LNCAP (cell line): Measurements from ENCODE around the gene KLF3.
A peak's percentile ranks its signal among the peaks of the same experiment; 100 is the strongest.

ENCODE experiments used
- TF ChIP-seq, protein P1 (sequence below): fragments of 450-650 bp; IDR thresholded peaks from 2 replicates; pipeline ENCODE4 v1.5.1; 2017; ENCODE audit warnings: mild to moderate bottlenecking

The KLF3 gene

DNA sequence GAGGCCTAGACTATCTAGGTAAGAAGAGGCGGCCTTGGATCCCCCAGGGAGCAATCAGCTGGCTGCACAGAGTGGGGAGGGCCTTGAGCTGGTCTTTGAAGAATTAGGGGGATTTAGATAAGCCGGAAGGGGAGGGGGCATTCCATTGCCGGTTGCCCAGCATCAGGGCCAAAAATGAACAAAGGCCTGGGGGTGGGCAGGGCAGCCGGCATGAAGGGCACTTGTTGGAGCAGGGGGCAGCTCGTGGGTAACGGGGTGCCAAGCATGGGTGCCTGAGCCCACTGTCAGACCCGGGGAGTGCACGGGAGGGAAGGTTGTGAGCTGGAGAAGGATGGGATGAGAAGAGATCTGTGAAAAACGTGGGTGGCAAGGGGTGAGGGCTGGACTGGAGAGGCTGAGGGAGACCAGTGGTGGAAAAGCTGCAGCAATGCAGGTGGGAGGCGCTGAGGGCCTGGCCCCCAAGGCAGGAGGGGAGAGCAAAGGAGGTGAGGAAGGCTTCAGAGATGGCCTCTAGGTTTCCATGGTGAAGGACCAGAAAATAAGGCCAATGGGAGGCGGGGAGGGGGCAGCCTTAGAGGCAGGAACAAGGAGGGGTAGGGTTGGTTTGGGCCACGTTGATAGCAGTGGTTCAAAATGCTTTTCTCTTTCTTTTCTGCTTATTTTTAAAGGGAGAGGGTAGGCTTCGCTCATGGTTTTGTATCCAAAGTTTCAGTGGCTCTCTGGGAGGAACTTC, 8.6 kb downstream of the KLF3 start:
- TF ChIP-seq, protein P1, sequence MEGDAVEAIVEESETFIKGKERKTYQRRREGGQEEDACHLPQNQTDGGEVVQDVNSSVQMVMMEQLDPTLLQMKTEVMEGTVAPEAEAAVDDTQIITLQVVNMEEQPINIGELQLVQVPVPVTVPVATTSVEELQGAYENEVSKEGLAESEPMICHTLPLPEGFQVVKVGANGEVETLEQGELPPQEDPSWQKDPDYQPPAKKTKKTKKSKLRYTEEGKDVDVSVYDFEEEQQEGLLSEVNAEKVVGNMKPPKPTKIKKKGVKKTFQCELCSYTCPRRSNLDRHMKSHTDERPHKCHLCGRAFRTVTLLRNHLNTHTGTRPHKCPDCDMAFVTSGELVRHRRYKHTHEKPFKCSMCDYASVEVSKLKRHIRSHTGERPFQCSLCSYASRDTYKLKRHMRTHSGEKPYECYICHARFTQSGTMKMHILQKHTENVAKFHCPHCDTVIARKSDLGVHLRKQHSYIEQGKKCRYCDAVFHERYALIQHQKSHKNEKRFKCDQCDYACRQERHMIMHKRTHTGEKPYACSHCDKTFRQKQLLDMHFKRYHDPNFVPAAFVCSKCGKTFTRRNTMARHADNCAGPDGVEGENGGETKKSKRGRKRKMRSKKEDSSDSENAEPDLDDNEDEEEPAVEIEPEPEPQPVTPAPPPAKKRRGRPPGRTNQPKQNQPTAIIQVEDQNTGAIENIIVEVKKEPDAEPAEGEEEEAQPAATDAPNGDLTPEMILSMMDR: no peak

DNA sequence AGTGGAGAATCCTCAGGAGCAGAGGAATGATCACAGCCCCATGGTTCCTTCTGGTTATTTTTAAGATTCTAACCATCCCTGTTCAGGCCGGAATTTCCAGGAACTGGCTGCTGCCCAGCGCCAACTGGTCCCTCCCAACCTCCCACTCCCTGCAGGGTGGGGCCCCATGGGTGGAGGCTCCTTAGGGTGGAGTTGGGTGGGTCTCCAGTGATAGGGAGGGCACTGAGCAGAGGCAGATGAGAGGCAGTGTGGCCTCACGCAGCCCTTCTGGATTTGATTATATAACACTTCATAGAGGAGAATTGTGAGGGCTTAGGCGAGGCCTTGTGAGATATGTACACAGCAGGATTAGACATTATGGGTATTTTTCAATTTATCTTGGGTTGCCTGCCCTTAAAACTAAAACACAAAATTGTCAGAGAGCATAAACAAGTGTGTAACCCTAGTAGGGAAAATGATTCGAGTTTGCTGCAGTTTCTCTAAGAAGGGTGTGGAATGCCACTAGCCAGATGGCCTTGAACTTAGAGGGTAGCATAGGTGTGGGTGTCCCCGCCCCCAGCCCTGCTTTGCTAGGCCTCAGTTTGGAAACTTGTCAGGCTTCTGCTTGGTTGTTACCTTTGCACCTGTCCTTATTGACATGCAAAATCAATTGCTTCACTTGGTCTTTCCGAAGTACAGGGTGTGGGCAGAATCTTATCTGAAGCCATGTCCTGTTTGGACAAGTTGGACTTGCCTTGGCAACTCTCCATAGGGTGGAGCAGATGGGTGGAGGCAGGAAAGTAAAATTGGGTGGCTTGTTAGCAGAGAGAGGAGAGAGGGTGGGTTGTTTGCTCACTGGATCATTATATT, 9.4 kb downstream of the KLF3 start:
- TF ChIP-seq, protein P1: no peak

DNA sequence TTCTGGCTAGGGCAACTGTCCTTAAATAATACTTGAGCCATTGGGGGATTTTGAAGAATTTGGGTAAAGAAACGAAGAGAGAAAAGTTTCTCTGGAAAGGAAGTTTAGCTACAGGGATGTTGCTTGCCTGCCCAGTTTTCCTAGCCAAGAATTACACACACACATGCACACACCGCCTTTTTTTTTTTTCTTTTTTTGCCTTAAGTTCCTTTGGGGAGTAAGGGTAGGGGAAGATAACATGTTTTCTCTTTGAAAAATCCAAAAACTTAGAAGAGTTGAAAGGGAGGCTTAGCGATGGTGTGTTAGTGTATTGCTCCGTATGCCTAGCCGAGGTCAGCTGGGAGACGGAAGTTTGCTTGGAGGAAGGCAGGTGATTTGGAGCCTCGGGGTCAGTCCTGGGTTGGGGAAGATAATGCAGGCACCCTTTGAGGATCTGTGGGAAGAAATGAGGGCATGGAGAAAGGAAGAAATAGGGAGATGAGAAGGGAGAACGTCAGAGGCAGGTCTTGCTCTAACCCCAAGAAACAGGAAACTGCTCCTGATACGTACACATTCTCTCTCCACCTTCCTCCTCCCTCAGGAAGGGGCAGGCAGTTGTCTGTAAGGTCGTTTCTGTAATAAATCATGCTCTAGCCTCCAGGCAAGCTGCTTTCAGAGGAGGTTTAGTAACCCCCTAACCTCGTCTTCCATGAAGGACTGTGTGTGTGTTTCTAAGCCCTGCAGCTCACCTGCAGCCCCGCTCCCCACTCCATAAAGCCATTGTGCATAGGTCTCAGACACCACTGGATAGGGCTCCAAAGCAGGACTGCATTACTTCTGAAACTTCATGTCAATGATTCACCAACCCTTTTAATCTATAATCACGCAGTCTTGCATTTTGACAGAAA, 10.5 kb downstream of the KLF3 start:
- TF ChIP-seq, protein P1: no peak

DNA sequence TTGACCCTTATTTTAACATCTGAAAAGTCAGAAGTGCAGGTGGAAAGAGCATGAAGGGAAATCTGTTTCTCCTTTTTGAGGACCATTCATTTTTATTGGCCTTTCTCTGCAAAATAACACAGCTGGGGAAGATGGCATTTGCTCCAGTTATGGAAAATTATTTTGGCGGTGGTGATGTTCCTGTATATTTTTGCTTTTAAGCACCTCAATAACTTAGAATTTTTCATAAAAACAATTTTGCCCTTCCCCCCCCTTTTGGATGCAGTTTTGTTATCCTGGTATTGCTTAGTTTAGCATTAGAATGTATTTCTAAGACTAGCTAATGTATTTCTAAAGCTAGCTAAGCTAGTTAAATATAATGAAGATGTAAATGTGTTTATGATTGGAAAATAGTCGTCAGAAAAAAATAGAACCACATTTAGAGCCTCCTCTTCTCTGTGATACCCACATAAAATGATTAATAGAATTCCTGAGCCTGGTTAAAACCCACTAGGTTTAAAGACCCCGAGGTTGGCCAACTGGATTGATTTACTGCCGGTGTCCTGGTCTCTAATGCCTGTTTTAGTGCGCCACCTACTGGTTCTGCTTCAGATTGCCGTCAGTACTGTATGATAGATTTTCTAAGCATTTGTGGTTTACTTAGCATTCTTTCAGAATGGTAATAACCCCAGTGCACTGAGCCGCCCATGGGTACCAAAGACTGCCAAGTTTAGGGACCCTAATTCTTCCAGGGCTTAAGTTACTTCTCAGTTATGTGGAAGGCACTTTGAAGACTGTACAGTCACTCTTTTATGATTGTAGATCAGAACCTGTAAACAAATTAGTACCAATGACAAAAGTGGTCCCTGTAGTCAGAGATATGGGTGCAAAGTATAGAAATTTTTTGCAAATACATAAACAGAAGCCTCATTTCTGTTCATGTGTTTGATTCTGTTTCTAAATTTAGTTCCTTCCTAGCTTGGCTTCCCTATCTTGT, 11.4 kb downstream of the KLF3 start:
- TF ChIP-seq, protein P1: peak; percentile 92

DNA sequence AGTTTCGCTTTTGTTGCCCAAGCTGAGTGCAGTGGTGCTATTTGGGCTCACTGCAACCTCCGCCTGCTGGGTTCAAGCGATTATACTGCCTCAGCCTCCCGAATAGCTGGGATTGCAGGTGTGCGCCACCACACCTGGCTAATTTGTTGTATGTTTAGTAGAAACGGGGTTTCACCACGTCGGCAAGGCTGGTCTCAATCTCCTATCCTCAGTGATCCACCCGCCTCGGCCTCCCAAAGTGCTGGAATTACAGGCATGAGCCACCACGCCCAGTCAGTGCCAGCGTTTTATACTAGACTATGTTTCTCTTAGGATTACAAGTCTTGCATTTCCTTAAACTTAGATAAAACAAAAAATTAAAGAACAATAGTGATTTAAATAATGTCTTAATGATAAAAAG, 13.0 kb downstream of the KLF3 start:
- TF ChIP-seq, protein P1: no peak

DNA sequence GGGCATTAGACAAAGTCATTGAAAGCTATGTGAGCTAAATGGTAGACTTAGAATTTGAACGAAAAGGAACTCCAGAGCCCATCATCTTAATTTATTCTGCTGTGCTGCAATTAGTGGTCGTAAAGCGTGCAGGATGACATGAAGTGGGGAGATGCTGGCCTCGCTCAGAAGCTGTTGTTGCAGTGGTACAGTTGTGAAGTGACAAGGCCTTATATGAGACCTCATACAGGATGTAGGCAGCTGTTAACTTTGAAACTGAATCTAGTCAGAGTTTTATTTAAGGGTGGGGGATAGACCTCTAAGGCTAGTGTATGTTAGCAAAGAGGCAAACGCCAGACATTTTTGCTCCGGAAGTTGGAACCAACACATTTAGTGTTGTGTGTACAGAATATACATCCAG, 13.4 kb downstream of the KLF3 start:
- TF ChIP-seq, protein P1: no peak
